GM12878 (cell line): ENCODE data around the gene TNP2.

Experiments used
- EZH2 ChIP-seq: IDR thresholded peaks from 2 replicates; pipeline ENCODE4 v1.6.1; 2012; ENCODE audit warnings: low read depth, mild to moderate bottlenecking, control low read depth, inconsistent platforms, low read length, borderline replicate concordance; ENCODE audit not compliant: control insufficient read depth
- NR2C2 ChIP-seq: IDR thresholded peaks from 2 replicates; pipeline ENCODE4 v1.6.1; 2011; ENCODE audit warnings: borderline replicate concordance, low read depth; ENCODE audit not compliant: control insufficient read depth, insufficient read length
- SMARCA5 ChIP-seq: fragments of 450-650 bp; IDR thresholded peaks from 2 replicates; pipeline ENCODE4 v1.6.1; 2017; ENCODE audit warnings: mild to moderate bottlenecking
- SREBF2 ChIP-seq: IDR thresholded peaks from 2 replicates; pipeline ENCODE4 v1.6.1; 2012; ENCODE audit warnings: mild to moderate bottlenecking, low read length

- no peak for TF ChIP-seq NR2C2
- TF ChIP-seq EZH2 = no peak
- TF ChIP-seq SREBF2 = no peak
- TF ChIP-seq SMARCA5 = no peak
These were observed 9.8 kb upstream of the TNP2 start for GRCh38 chr16:11278681-11279628.
